ENCODE results near the gene EML3. TPM values are rescaled to one million over a fixed set of nuclear protein-coding genes. Genes with fewer than 3 reads are reported as not detected.

Gene EML3
- polyA plus RNA-seq, 2 of the 4 experiments (the other 2 are of a cell fraction): 15.2 to 27.2 TPM

- no peak for TF ChIP-seq ELK1 (IDR thresholded peaks at IDR 0.05; ENCODE audit: low read depth, low read length)
Observed at GRCh38 chr11:62601372-62602140, 11.0 kb downstream of the EML3 start, which contains the start of gene MTA2 (continued).

GRCh38 chr11:62601122-62601371, 11.5 kb downstream of the EML3 start:
- no peak for FAIRE-seq
- TF ChIP-seq NPAS2 (CRISPR knock-in tag; IDR thresholded peaks at IDR 0.05; ENCODE audit: borderline replicate concordance) (no peak), HES2 (IDR thresholded peaks at IDR 0.05) (no peak), HOXB13 (CRISPR knock-in tag; IDR thresholded peaks at IDR 0.05; ENCODE audit: low read depth) (no peak; the same call in 1 of the 2 replicates), SMC3 (IDR thresholded peaks at IDR 0.05) (no peak), FOXS1 (CRISPR knock-in tag; IDR thresholded peaks at IDR 0.05) (no peak), ZC3H11A (IDR thresholded peaks at IDR 0.05) (no peak), REST (IDR thresholded peaks at IDR 0.05) (no peak), E2F6 (IDR thresholded peaks at IDR 0.05; ENCODE audit: borderline replicate concordance, low read depth) (peak; percentile 91), POLR2A (IDR thresholded peaks at IDR 0.05; ENCODE audit: low read length) (peak; percentile 24; the same call in 1 of the 2 replicates), MAX (IDR thresholded peaks at IDR 0.05) (peak; percentile 81)

GRCh38 chr11:62600367-62601121, 12.0 kb downstream of the EML3 start:
- 1% methylated on average over 26 of the region's 26 CpGs for WGBS (ENCODE audit: missing lambda C conversion rate)
- ATAC-seq: no peak
- DNase-seq (ENCODE audit: low read depth in 1 of 2, low spot score in 1 of 2): no peak
- peak overlapping the region; percentile 92 for H3K4me3 ChIP-seq
- no peak for TF ChIP-seq ZSCAN20 (CRISPR knock-in tag; IDR thresholded peaks at IDR 0.05)
- no peak for TF ChIP-seq KDM1A (IDR thresholded peaks at IDR 0.05; ENCODE audit: low read depth)
- no peak for TF ChIP-seq HOXB5 (CRISPR knock-in tag; IDR thresholded peaks at IDR 0.05)
- TF ChIP-seq POLR2AphosphoS2 (conservative IDR thresholded peaks at IDR 0.05; ENCODE audit: low read length): no peak
- no peak for TF ChIP-seq CTCF (IDR thresholded peaks at IDR 0.05)
- TF ChIP-seq GATA3 (IDR thresholded peaks at IDR 0.05; ENCODE audit: borderline replicate concordance): no peak
- no peak for TF ChIP-seq RARB (CRISPR knock-in tag; IDR thresholded peaks at IDR 0.05)
- TF ChIP-seq FOXS1 (CRISPR knock-in tag; IDR thresholded peaks at IDR 0.05): no peak
- H3K27ac ChIP-seq: peak overlapping the region; percentile 95 to 98
- H3K9me3 ChIP-seq: no peaks in the 10 kb centered on the region
- ChIA-PET POLR2A (interaction anchor here (0.6 to 3.5 kb wide), 7 partner anchors 9 to 153 kb away, joined by 3 to 75 read pairs (median 9); partner anchors contain the start of genes C11orf98, CSKMT, EEF1G and INTS5), CTCF (interaction anchor here (0.6 to 5.1 kb wide), 4 partner anchors 9 to 1219 kb away, joined by 3 to 42 read pairs (median 7); partner anchors contain the start of genes EML3, ROM1 and TUT1)
- no peak for FAIRE-seq
- H3K4me1 ChIP-seq: peaks cover 32% of the 10 kb centered on the region
- H3K4me2 ChIP-seq: peak overlapping the region; percentile 95

More at GRCh38 chr11:62601122-62601371, 11.5 kb downstream of the EML3 start:
- Histone ChIP-seq H3K27ac (peak overlapping the region; percentile 95 to 98), H3K4me3 (peak overlapping the region; percentile 92), H3K4me2 (peak overlapping the region; percentile 95), H3K4me1 (peaks cover 32% of the 10 kb centered on the region), H3K9me3 (no peaks in the 10 kb centered on the region)
- ChIA-PET POLR2A (interaction anchor here (0.6 to 3.5 kb wide), 8 partner anchors 9 to 240 kb away, joined by 3 to 75 read pairs (median 8); partner anchors contain the start of genes C11orf98, CSKMT, EEF1G and INTS5), CTCF (interaction anchor here (0.9 to 5.1 kb wide), 4 partner anchors 8 to 176 kb away, joined by 4 to 42 read pairs (median 10); partner anchors contain the start of genes EML3, ROM1 and TUT1)
- DNase-seq (ENCODE audit: low read depth in 1 of 2, low spot score in 1 of 2): peak in 1 of 2 experiments; percentile 31
- peak in 1 of 2 experiments; percentile 42; a peak in 2 of 6 replicates for ATAC-seq
- WGBS (ENCODE audit: missing lambda C conversion rate): 5% methylated on average over 22 of the region's 30 CpGs

Measured in A549 (cell line).